Stimulated activated naive CD8-positive, alpha-beta T cell treated with anti-CD3 and anti-CD28 coated beads, Interleukin-15, Interleukin-2, amounts not matched to agents 100 U/mL and 50 U/mL, for 24 hours (primary cell): ENCODE results near the gene CDIPT.
"Not testable (repeated sequence)": the region's sequence is repeated elsewhere in the genome, so short reads cannot be mapped to it uniquely, and the experiment has no call there.

Experiments used
- ATAC-seq: fragments of 150-1000 bp; cut with Tn5 transposase; one replicate; pipeline ENCODE4 v1.10.0; 2021
- DNase-seq: peaks from one replicate; pipeline ENCODE4 v3.0.0; 2021

The CDIPT gene

GRCh38 chr16:29858149-29858849, 4.7 kb downstream of the CDIPT start:
- no peak for ATAC-seq
- DNase-seq = no peak

GRCh38 chr16:29857133-29857760, 5.8 kb downstream of the CDIPT start:
- ATAC-seq = no peak
- DNase-seq = no peak

GRCh38 chr16:29854520-29855100, 8.4 kb downstream of the CDIPT start:
- ATAC-seq = peak; percentile 25
- no peak for DNase-seq

GRCh38 chr16:29852654-29853053, 10.4 kb downstream of the CDIPT start:
- no peak for ATAC-seq

GRCh38 chr16:29850998-29851397, 12.0 kb downstream of the CDIPT start:
- ATAC-seq (no peak), DNase-seq (no peak)

More at GRCh38 chr16:29852654-29853053, 10.4 kb downstream of the CDIPT start:
- DNase-seq = no peak

GRCh38 chr16:29849505-29849904, 13.5 kb downstream of the CDIPT start:
- no peak for DNase-seq
- ATAC-seq = no peak

- ATAC-seq (peak; percentile 92), DNase-seq (peak; percentile 88)
Observed at GRCh38 chr16:29848420-29849297, 14.4 kb downstream of the CDIPT start.

- ATAC-seq (no peak), DNase-seq (no peak)
Observed at GRCh38 chr16:29845656-29846055, 17.4 kb downstream of the CDIPT start.

- no peak for DNase-seq
- no peak for ATAC-seq
Observed at GRCh38 chr16:29844575-29845331, 18.3 kb downstream of the CDIPT start.

- DNase-seq (no peak), ATAC-seq (no peak)
Observed at GRCh38 chr16:29843931-29844330, 19.1 kb downstream of the CDIPT start.

- ATAC-seq (no peak), DNase-seq (no peak)
Observed at GRCh38 chr16:29842732-29843346, 20.2 kb downstream of the CDIPT start.

GRCh38 chr16:29841631-29842030, 21.4 kb downstream of the CDIPT start:
- no peak for ATAC-seq
- no peak for DNase-seq

GRCh38 chr16:29840240-29840639, 22.8 kb downstream of the CDIPT start:
- DNase-seq (no peak), ATAC-seq (no peak)

GRCh38 chr16:29839822-29840221, 23.2 kb downstream of the CDIPT start:
- ATAC-seq (no peak), DNase-seq (no peak)

GRCh38 chr16:29837841-29838240, 25.2 kb downstream of the CDIPT start:
- ATAC-seq = no peak
- DNase-seq = no peak

GRCh38 chr16:29836623-29837022, 26.4 kb downstream of the CDIPT start:
- ATAC-seq (no peak), DNase-seq (no peak)

- ATAC-seq (no peak), DNase-seq (no peak)
Observed at GRCh38 chr16:29835926-29836325, 27.1 kb downstream of the CDIPT start.

GRCh38 chr16:29834079-29834478, 28.9 kb downstream of the CDIPT start:
- ATAC-seq = no peak
- no peak for DNase-seq

GRCh38 chr16:29833219-29833618, 29.8 kb downstream of the CDIPT start:
- not testable (repeated sequence) for ATAC-seq, DNase-seq

GRCh38 chr16:29831490-29831889, 31.5 kb downstream of the CDIPT start:
- no peak for ATAC-seq
- DNase-seq = no peak

- ATAC-seq (no peak), DNase-seq (no peak)
Observed at GRCh38 chr16:29830774-29831173, 32.3 kb downstream of the CDIPT start.
